Natural killer cell (primary cell): ENCODE measurements around the gene OPA3. TPM values are rescaled to one million over a fixed set of nuclear protein-coding genes. Genes with fewer than 3 reads are reported as not detected.

Experiments
- ATAC-seq, 3 donors: fragments of 150-1000 bp in 2 of 3; fragments of 200-7000 bp in 1 of 3; cut with Tn5 transposase; 1 replicate in 1 of 3; 2 replicates in 2 of 3; pipeline ENCODE4 v1.10.0; 2021; ENCODE audit warnings: mild to moderate bottlenecking in 2 of 3, moderate library complexity in 2 of 3
- DNase-seq, 2 donors: peaks; one replicate each; pipeline versions ENCODE4 v3.0.0 to v3.0.0-alpha.2; 2013 to 2021; ENCODE audit warnings: mixed read lengths in 1 of 2
- H3K27ac ChIP-seq: one replicate; pipeline ENCODE4 v1.5.1; 2013; ENCODE audit warnings: mild to moderate bottlenecking, low read length
- H3K27me3 ChIP-seq: one replicate; pipeline ENCODE4 v1.6.1; 2013; ENCODE audit warnings: low read length; ENCODE audit not compliant: control insufficient read depth, insufficient read depth
- H3K36me3 ChIP-seq: one replicate; pipeline ENCODE4 v1.6.1; 2013; ENCODE audit warnings: low read length; ENCODE audit not compliant: control insufficient read depth, insufficient read depth
- H3K4me1 ChIP-seq: one replicate; pipeline ENCODE4 v1.6.1; 2013; ENCODE audit warnings: low read length; ENCODE audit not compliant: control insufficient read depth, insufficient read depth
- H3K4me3 ChIP-seq: one replicate; pipeline ENCODE4 v1.5.1; 2013; ENCODE audit warnings: low read length
- H3K9me3 ChIP-seq: one replicate; pipeline ENCODE4 v1.6.1; 2013; ENCODE audit warnings: low read length; ENCODE audit not compliant: control insufficient read depth, insufficient read depth
- H3K27ac Mint-ChIP-seq, 2 donors: one replicate each; pipeline ENCODE4 v1.8.0; 2022; ENCODE audit warnings: mild to moderate bottlenecking in 2 of 2, mixed read lengths in 2 of 2, moderate library complexity in 1 of 2
- H3K27me3 Mint-ChIP-seq, 2 donors: one replicate each; pipeline ENCODE4 v1.8.0; 2022; ENCODE audit warnings: low read depth in 2 of 2, mixed read lengths in 2 of 2
- H3K36me3 Mint-ChIP-seq: one replicate; pipeline ENCODE4 v1.8.0; 2022; ENCODE audit warnings: mixed read lengths
- H3K4me1 Mint-ChIP-seq, 2 donors: one replicate each; pipeline ENCODE4 v1.8.0; 2022; ENCODE audit warnings: mixed read lengths in 2 of 2
- H3K4me3 Mint-ChIP-seq: one replicate; pipeline ENCODE4 v1.8.0; 2022; ENCODE audit warnings: mild to moderate bottlenecking, moderate library complexity, mixed read lengths
- H3K9me3 Mint-ChIP-seq, 2 donors: one replicate each; pipeline ENCODE4 v1.8.0; 2022; ENCODE audit warnings: mixed read lengths in 2 of 2
- CTCF ChIP-seq: fragments of 200-600 bp; IDR thresholded peaks from one replicate; pipeline ENCODE4 v1.8.0; 2022; ENCODE audit warnings: antibody characterized with exemption
- WGBS: methylation state at CpG from one replicate; pipeline ENCODE4 v1.1.7; 2013; ENCODE audit warnings: missing lambda C conversion rate; ENCODE audit not compliant: insufficient coverage; 5-methylcytosine and 5-hydroxymethylcytosine counted together
- intact Hi-C: fragments of 100-400 bp; cut with micrococcal nuclease; formaldehyde crosslinking; loops from one replicate; pipeline ENCODE4 v1.14.2; 2022
- total RNA-seq, 4 donors: library from RNA; stranded (reverse); fragments of 120-200 nt in 1 of 4; gene quantifications; one replicate each; pipeline versions ENCODE4 v1.2.3 to v1.2.4, GENCODE V29; 2013 to 2022

The OPA3 gene
- total RNA-seq, 3 donors from 2014 or later (not counting 1 experiment from before 2014, with no cell fraction given), result 8.2 to 10.4 (median 9.0) TPM

GRCh38 chr19:45577111-45577905 is 7.3 kb downstream of the OPA3 start:
- Mint-ChIP-seq H3K36me3 (no peaks in the 10 kb centered on the region), H3K27ac (peak overlapping the region in 1 of 2 donors; percentile 6), H3K4me3 (no peak overlapping the region), H3K27me3 (no peaks in the 10 kb centered on the region), H3K4me1 (peaks cover 0 to 17% of the 10 kb centered on the region in 2 donors), H3K9me3 (no peaks in the 10 kb centered on the region)
- H3K27ac ChIP-seq, result no peak overlapping the region
- H3K4me3 ChIP-seq, result no peak overlapping the region
- H3K27me3 ChIP-seq, result no peaks in the 10 kb centered on the region
- DNase-seq (no peak), ATAC-seq (no peak)
- WGBS, result 84% methylated on average over 11 of the region's 11 CpGs
- intact Hi-C loops, result no loop called here
- H3K4me1 ChIP-seq, result no peaks in the 10 kb centered on the region
- no peak for TF ChIP-seq CTCF
- H3K36me3 ChIP-seq, result no peaks in the 10 kb centered on the region
- no peaks in the 10 kb centered on the region for H3K9me3 ChIP-seq

- H3K27me3 Mint-ChIP-seq, result no peaks in the 10 kb centered on the region
- ATAC-seq, result no peak
- WGBS, result 69% methylated on average over 2 of the region's 3 CpGs
- TF ChIP-seq CTCF, result no peak
- no peak overlapping the region for H3K4me3 Mint-ChIP-seq
- no peak for DNase-seq
- Histone ChIP-seq H3K27me3 (no peaks in the 10 kb centered on the region), H3K9me3 (no peaks in the 10 kb centered on the region), H3K27ac (no peak overlapping the region), H3K36me3 (no peaks in the 10 kb centered on the region), H3K4me3 (no peak overlapping the region), H3K4me1 (no peaks in the 10 kb centered on the region)
- H3K36me3 Mint-ChIP-seq, result no peaks in the 10 kb centered on the region
- intact Hi-C loops, result no loop called here
- H3K4me1 Mint-ChIP-seq, result peaks cover 0 to 15% of the 10 kb centered on the region in 2 donors
- H3K9me3 Mint-ChIP-seq, result no peaks in the 10 kb centered on the region
- peak overlapping the region in 1 of 2 donors; percentile 6 for H3K27ac Mint-ChIP-seq
Observed at GRCh38 chr19:45576682-45577081, 7.9 kb downstream of the OPA3 start.

- Histone ChIP-seq H3K27ac (no peak overlapping the region), H3K27me3 (no peaks in the 10 kb centered on the region), H3K4me1 (no peaks in the 10 kb centered on the region), H3K9me3 (no peaks in the 10 kb centered on the region), H3K36me3 (no peaks in the 10 kb centered on the region), H3K4me3 (no peak overlapping the region)
- Mint-ChIP-seq H3K27me3 (no peaks in the 10 kb centered on the region), H3K9me3 (no peaks in the 10 kb centered on the region), H3K27ac (no peak overlapping the region), H3K4me3 (no peak overlapping the region), H3K4me1 (peaks cover under 1 to 9% of the 10 kb centered on the region in 2 donors), H3K36me3 (no peaks in the 10 kb centered on the region)
- intact Hi-C loops, result no loop called here
- no peak for DNase-seq
- 90% methylated on average over 4 of the region's 5 CpGs for WGBS
- no peak for TF ChIP-seq CTCF
- no peak for ATAC-seq
Observed at GRCh38 chr19:45575216-45575615, 9.4 kb downstream of the OPA3 start.

GRCh38 chr19:45574526-45574925 is 10.1 kb downstream of the OPA3 start:
- no peak overlapping the region for H3K27ac Mint-ChIP-seq
- no peak for ATAC-seq

More at GRCh38 chr19:45574526-45574925, 10.1 kb downstream of the OPA3 start:
- Histone ChIP-seq H3K27me3 (no peaks in the 10 kb centered on the region), H3K4me1 (no peaks in the 10 kb centered on the region), H3K36me3 (no peaks in the 10 kb centered on the region), H3K9me3 (no peaks in the 10 kb centered on the region), H3K27ac (no peak overlapping the region), H3K4me3 (no peak overlapping the region)
- DNase-seq, result no peak
- Mint-ChIP-seq H3K9me3 (no peaks in the 10 kb centered on the region), H3K4me1 (peaks cover 7 to 14% of the 10 kb centered on the region in 2 donors), H3K27me3 (no peaks in the 10 kb centered on the region), H3K36me3 (no peaks in the 10 kb centered on the region), H3K4me3 (no peak overlapping the region)
- WGBS, result 84% methylated on average over 4 of the region's 4 CpGs
- no peak for TF ChIP-seq CTCF
- intact Hi-C loops, result no loop called here
